K562 (cell line): ENCODE measurements around the gene UIMC1.

ENCODE experiments used
- BRF2 ChIP-seq: IDR thresholded peaks from 3 replicates; pipeline ENCODE4 v1.6.1; 2011; ENCODE audit warnings: borderline replicate concordance, mild to moderate bottlenecking; ENCODE audit not compliant: insufficient read length, insufficient read depth
- NFATC3 ChIP-seq: fragments of 450-650 bp; IDR thresholded peaks from 2 replicates; pipeline ENCODE4 v1.6.1; 2017; ENCODE audit warnings: mild to moderate bottlenecking
- TBP ChIP-seq: optimal IDR thresholded peaks from 2 replicates; pipeline ENCODE3; 2011; ENCODE audit warnings: low read depth, low read length, improper control_type of control experiment
- ZBTB33 ChIP-seq: sonication (generic); formaldehyde crosslinking; IDR thresholded peaks from 2 replicates; pipeline ENCODE4 v1.8.1; 2023; ENCODE audit warnings: mild to moderate bottlenecking, missing genetic modification reagents
- ZNF184 ChIP-seq: sonication (generic); formaldehyde crosslinking; IDR thresholded peaks from 2 replicates; pipeline ENCODE4 v1.5.0; 2020; ENCODE audit warnings: missing genetic modification reagents
- ZNF431 ChIP-seq: sonication (generic); formaldehyde crosslinking; IDR thresholded peaks from 2 replicates; pipeline ENCODE4 v1.8.0; 2022; ENCODE audit warnings: mild to moderate bottlenecking, missing genetic modification reagents

GRCh38 chr5:177040814-177041420, 34.3 kb upstream of the UIMC1 start:
- TF ChIP-seq NFATC3, result no peak
- no peak for TF ChIP-seq TBP
- no peak for TF ChIP-seq ZBTB33
- no peak for TF ChIP-seq ZNF184 (CRISPR knock-in tag)
- no peak for TF ChIP-seq BRF2
- no peak for TF ChIP-seq ZNF431 (CRISPR knock-in tag)
